ENCODE data around the gene NHSL2. TPM values are rescaled to one million over a fixed set of nuclear protein-coding genes. Genes with fewer than 3 reads are reported as not detected.

The NHSL2 gene
- total RNA-seq, 1 donor from 2014 or later, result 6.7 TPM

DNA sequence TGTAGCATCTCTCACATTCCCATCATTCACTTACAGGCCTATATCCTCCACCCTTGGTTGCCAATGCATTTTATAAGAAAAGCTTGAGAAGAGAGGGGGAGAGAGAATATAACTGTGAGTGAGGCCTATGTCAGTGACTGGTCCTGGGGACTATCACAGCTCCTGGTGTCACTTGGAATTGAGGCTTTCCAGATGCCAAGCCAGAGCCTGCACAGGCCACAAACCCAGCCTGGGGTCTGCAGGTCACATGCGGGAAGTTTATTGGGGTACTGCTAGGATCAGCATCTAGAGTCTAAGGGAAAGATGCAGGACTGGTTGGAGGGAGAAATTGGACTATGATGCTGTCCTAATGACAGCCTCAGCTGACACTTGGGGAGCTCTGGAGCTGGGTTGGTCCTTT is 173.5 kb downstream of the NHSL2 start:
- intact Hi-C loops (cut with DNase I), result no loop called here

DNA sequence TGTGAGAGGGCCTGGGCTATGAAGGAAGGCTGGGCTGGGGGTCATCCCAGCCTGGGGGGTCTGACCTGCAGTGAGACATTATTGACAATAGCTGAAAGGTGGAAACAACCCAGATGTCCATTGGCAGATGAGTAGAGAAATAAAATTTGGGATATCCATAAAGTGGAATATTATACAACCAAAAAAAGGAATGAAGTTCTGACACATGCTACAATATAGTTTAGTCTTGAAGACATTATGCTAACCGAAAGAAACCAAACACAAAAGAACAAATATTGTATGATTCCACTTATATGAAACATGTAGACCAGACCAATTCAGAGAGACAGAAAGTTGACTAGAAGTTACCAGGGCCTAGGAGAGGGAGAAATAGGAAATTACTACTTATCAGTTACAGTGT is 176.3 kb downstream of the NHSL2 start:
- intact Hi-C loops (cut with DNase I), result no loop called here

More for the DNA sequence above, 173.5 kb downstream of the NHSL2 start:
- DNase-seq (ENCODE audit: low spot score), result no peak

GRCh38 chrX:72088761-72089160 is 178.1 kb downstream of the NHSL2 start:
- DNase-seq (ENCODE audit: low spot score), result no peak
- intact Hi-C loops (cut with DNase I), result no loop called here

More for the DNA sequence above, 176.3 kb downstream of the NHSL2 start:
- no peak for DNase-seq (ENCODE audit: low spot score)

DNA sequence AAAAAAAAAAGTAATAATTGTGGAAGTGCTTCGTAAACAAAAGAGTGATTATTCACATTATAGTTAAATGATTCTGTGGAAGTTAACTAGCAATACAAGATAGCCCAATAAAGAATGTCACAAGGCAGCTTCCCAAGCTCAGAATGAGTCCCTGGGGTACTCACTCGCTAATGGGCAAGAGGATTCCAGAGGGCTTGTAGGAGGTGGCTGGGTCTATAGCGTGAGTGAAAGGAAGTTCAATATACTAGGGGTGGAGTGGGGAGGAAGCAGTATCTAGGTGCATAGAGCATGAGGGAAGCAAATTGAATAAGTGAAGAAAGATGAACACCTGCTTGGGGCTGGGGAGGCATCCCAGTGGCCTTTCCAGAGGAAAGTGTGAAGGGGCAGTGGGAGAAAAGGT is 178.6 kb downstream of the NHSL2 start:
- no peak for DNase-seq (ENCODE audit: low spot score)
- intact Hi-C loops (cut with DNase I), result no loop called here

DNA sequence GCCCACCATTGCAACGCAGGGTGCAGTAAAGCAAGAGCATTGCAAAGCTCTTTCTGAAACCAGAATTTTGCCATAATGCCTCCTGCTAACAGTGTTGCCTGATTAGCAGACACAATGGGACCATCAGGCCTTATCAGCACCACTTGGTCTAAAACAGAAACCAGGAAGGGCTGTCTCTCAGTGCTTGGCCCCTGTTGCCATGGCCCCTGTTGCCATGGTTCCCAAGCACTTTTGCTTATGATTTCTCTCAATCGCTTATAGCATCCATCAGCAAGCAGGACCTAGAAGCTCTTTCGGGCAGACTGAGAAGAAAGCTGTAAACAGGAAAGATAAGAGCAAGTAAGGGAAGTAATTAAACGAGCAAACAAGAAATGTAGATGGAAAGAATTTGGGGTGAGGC is 184.2 kb downstream of the NHSL2 start:
- intact Hi-C loops (cut with DNase I), result no loop called here
- DNase-seq (ENCODE audit: low spot score), result no peak

DNA sequence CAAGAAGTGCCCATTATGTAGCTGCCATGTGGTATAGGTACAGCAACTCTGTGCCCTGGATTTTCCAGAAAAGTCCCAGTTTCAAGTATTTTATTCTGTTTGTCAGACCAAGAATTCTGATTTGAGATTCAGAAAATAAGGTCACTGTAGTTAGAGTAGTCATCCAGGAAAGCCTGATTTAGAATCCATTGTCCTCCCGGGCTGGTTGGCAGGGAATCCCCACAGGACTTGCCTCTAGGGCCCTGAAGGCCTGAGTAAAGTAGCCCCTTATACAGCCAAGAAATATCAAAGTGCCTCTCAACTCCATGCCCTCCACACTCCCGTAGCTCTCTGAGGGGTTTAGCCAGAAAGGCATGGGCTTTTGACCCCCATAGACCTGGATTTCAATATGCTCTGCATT is 184.7 kb downstream of the NHSL2 start:
- DNase-seq (ENCODE audit: low spot score), result no peak

DNA sequence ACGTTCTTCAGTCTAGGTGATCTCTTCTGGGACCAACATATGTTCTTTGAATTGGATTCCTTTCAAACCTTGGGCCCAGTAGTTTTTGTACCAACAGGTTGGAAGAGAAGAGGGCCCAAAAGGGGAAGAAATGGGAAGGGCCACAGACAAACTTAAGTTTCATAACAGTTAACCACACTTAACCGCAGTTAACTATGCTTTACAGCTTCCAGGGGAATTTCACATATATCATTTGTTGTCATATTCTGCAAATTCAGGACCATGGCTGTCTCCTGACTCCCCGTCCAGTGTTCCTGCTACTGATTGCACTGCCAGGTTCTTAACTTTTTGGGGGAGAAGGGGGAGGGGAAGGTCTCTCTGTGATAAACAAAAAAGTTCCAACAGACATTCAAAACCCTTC is 186.5 kb downstream of the NHSL2 start:
- intact Hi-C loops (cut with DNase I), result no loop called here
- DNase-seq (ENCODE audit: low spot score), result no peak

More for the DNA sequence above, 184.7 kb downstream of the NHSL2 start:
- intact Hi-C loops (cut with DNase I), result no loop called here

- no peak for DNase-seq (ENCODE audit: low spot score)
- intact Hi-C loops (cut with DNase I), result no loop called here
Observed at GRCh38 chrX:72100051-72100755, 189.6 kb downstream of the NHSL2 start.

GRCh38 chrX:72100824-72101351 is 190.2 kb downstream of the NHSL2 start:
- intact Hi-C loops (cut with DNase I), result no loop called here
- no peak for DNase-seq (ENCODE audit: low spot score)

DNA sequence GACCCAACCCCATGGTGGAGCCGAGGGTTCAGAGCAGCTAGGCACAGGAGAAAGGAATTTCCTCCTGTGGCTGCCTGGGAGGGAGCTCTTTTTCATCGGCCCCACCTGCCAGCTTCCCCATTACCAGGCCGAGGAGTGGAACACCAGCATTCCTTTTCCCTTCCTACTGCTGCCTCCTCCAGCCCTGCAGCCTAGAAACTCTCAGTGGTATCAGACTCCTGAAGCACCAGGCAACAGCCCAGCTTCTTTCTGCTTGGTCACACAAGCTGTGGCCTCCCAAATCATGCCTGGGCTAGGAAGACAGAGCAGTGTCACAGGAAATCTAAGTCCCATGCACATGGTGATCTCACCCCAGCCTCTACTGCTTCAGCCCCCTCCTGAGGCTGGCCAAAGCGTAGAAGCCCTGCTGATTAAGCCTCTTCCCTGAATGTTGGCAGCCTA is 191.0 kb downstream of the NHSL2 start:
- intact Hi-C loops (cut with DNase I), result no loop called here

GRCh38 chrX:72102126-72102525 is 191.5 kb downstream of the NHSL2 start:
- no peak for DNase-seq (ENCODE audit: low spot score)
- intact Hi-C loops (cut with DNase I), result no loop called here

More for the DNA sequence above, 191.0 kb downstream of the NHSL2 start:
- no peak for DNase-seq (ENCODE audit: low spot score)

- no peak for DNase-seq (ENCODE audit: low spot score)
- intact Hi-C loops (cut with DNase I), result no loop called here
Observed at GRCh38 chrX:72102760-72103159, 192.1 kb downstream of the NHSL2 start.

GRCh38 chrX:72105436-72105835 is 194.8 kb downstream of the NHSL2 start:
- no peak for DNase-seq (ENCODE audit: low spot score)
- intact Hi-C loops (cut with DNase I), result no loop called here

GRCh38 chrX:72107320-72107719 is 196.7 kb downstream of the NHSL2 start:
- intact Hi-C loops (cut with DNase I), result no loop called here
- no peak for DNase-seq (ENCODE audit: low spot score)

GRCh38 chrX:72107841-72108595 is 197.4 kb downstream of the NHSL2 start:
- no peak for DNase-seq (ENCODE audit: low spot score)
- intact Hi-C loops (cut with DNase I), result no loop called here

- DNase-seq (ENCODE audit: low spot score), result no peak
- intact Hi-C loops (cut with DNase I), result no loop called here
Observed at GRCh38 chrX:72108666-72109065, 198.0 kb downstream of the NHSL2 start.

DNA sequence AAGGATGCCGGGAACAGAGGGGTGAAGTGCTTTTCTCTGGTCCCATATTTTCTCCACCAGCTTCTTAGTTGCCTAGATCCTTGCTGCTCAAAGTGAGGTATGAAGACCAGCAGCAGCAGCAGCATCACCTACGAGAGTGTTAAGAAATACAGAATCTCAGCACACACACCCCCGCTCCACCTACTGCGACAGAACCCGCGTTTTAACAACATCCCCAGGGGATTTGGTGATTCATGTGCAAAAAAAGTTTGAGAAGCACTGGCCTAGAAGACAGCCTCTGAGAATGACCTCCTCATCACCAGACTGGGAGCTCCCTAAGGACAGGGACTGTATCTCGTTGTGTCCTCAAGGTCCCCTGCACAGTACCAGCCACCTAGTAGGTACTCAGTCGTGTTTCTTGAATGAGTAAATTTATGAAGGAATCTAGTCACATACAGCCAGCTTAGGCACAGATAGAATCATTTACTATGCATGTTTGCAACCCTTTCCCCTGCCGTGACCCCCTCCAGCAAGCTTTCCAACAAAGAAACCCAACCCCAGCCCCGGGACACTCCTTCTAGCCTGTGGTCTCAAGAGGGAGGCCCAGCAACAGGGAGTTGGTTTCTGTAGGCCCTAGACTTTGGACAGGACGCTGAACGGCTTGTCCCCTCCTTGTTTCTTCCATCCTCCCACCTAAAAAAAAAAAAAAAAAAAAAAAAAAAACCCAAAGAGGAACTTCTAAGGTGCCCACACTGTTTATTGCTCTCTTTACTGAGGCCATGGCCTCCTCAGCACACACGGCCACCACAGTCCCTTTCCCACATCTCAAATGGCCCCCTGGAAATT is 199.6 kb downstream of the NHSL2 start:
- DNase-seq (ENCODE audit: low spot score), result no peak
- intact Hi-C loops (cut with DNase I), result no loop called here

- intact Hi-C loops (cut with DNase I), result no loop called here
- no peak for DNase-seq (ENCODE audit: low spot score)
Observed at GRCh38 chrX:72110876-72111708, 200.4 kb downstream of the NHSL2 start.

GRCh38 chrX:72113461-72113860 is 202.8 kb downstream of the NHSL2 start:
- DNase-seq (ENCODE audit: low spot score), result no peak

More at GRCh38 chrX:72113461-72113860, 202.8 kb downstream of the NHSL2 start:
- intact Hi-C loops (cut with DNase I), result no loop called here

Measured in cardiac septum (tissue), 1 donor.